Measurements from ENCODE around the gene CHN2.

Gene CHN2

GRCh38 chr7:29229066-29229465 lies 34.5 kb downstream of the CHN2 start:
- no peak for DNase-seq

DNA sequence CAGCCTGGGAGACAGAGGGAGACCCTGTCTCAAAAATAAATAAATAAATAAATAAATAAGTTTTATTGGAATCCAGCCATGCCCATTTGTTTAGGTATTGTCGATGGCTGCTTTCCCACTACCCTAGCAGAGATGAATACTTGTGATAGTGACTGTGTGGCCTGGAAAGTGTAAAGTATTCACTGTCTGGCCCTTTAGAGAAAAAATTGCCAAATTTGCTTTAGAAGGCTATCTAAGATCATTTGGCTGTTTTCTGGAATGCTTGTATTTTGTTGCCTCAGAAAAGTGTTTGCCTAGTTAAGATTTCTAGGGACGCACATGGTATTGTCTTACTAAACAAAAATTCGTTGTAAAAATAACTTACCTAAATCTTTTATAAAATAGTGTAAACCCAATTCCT lies 35.4 kb downstream of the CHN2 start:
- DNase-seq, result no peak

DNA sequence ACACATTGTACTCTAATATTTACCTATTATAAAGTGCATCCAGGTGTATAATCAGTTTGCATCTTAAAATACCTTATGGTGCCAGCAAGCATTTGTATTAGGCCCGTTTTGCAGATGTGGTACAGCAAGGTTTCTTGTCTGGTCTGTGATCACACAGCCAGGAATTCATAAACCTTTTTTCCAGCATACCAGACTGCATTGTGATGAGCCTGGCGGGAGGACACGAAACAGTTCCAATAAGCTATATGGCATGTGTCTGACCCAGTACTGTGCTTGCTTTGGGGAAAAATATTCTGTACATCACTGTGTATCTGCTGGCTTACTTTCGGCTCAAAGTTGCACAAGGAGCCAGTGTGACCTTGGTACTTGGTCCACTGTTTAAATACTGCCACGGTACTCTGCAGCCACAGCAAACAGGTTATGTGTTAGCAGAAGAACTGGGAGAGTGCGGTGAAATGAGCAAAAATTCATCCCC lies 36.3 kb downstream of the CHN2 start:
- no peak for DNase-seq

DNA sequence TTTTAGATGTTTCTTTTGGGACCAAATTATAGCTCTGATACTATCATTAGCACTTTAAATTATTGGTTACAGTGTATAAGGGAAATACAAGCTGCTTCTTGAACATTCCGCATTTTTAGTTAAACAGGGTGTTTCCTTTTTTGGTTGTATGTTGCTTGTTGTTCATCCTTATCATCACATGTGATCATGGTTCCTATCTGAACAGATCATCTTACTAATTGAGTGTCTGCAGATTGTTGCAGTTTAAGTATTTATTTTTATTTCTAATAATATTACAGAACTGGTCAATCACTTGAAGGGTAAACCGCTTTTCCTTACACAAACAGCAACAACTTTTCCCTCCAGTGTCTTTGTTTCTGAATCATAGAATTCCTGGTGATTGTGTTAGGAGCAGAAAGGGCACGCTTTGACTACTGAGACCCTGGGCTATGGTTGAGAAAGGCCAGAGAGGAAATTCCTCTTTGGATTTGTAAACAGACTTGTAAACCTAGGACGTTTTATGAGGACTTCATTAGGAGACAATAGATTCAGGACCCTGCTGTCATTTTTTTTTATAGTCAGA lies 37.2 kb downstream of the CHN2 start:
- no peak for DNase-seq

- no peak for DNase-seq
Observed at GRCh38 chr7:29234438-29234837, 39.9 kb downstream of the CHN2 start.

- DNase-seq, result no peak
Observed at GRCh38 chr7:29236071-29236580, 41.6 kb downstream of the CHN2 start.

DNA sequence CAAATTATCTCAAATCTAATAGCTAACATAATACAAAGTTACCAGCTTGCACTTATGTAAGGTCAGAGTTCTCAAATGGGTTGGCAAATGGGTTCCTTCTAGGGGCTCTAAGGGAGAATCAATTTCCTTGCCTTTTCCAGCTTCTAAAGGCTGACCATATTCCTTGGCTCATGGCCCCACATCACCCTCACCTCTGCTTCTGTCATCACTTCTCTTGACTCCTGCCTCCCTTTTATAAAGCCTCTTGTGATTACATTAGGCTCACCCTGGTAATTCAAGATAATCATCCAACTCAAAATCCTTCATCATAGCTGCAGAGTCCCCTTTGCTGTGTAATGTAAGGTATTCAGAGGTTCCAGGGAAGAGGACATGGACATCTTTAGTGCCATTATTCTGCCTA lies 42.1 kb downstream of the CHN2 start:
- no peak for DNase-seq

DNA sequence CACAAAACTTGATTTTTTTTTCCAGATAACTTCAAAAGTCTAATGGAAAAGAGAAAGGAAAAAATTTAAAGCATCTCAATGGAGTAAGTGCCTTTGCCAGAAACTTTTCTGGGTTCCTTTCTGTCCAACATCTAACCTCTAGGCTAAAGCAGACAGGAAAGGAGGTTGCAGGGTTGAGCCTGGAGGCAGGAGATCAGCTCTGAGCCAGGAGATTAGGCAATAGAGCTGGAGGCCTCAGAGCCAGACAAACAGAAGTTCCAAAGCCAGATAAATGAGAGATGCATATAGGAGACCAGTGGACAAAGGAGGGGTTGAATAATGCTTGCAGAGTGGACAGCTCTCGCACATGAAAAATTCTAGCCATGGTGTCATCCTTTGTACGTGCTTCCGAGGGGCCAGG lies 42.9 kb downstream of the CHN2 start:
- peak; percentile 15 to 43 for DNase-seq

DNA sequence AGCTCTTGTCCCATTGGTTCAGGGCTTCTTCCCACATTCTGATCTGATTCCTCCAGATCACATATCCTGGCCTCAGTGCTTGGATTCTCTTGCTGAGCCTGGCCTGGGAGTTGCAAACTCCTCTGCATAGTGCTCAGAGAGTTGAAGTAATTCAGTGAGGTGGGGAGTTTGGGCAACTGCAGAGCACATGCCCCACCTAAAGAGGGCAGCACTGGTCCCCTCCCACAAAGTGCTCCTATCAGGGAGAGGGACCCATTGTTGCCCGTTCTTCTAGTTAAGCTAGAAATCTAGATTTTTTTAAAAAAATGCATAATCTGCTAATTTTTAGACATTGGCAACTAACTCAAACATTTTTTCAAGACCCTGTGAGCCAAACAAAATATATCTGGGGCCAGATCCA lies 45.1 kb downstream of the CHN2 start:
- peak; percentile 10 to 18 for DNase-seq

DNA sequence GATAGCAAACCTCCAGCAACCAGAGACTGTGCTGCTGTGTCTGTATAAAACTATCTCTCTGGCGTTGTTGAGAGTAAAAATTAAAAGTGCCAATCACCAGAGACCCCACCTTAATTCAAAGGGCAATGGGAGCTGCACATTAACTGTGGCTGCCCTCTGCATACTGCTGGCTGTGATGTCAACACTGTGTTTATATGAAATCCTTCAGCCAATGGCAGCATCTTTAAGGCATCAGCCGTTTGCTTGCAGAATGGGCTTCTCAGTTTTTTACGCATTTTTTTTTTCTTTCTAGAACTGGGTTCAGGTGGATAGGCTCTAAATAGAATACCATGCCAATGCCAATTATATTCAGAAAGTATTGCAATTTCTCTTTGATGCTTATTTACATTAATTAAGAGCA lies 47.7 kb downstream of the CHN2 start:
- no peak for DNase-seq

DNA sequence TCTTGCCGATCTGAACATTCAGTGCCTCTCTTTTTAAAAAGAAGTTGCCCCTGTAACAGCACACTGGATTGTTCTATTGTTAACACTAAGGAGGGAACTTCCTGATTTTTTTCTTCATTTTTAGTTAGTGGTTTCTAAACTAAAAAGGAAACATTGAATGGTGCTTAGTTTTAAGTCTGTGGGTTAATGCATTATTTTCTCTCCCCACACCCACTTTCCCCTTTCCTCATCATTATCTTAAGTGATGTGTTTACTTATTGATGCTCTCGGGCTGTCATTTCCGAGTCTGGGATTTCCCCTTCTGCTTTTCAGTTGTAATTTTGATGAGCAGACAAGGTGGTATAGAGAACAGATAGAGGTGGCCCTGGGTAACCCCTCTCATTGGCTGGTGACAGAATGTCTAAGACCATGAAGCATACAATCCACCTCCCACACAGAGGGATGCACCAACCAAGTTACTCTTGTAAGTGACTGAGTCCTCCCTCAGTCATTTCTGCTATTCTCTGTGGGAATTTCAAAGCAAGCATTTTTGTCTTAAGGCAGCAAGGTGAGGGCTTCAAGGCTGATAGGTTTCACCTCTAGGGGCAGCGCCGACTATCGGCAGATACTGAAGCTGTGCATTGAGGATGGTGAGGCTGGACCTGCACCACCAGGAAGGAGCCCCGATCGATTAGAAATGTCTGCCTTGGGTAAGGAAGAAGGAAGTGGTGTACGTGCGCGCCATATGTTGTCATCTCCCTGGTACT lies 49.5 kb downstream of the CHN2 start:
- peak; percentile 22 for DNase-seq

GRCh38 chr7:29247224-29247962 lies 52.8 kb downstream of the CHN2 start:
- no peak for DNase-seq

- DNase-seq, result no peak
Observed at GRCh38 chr7:29247963-29248236, 53.3 kb downstream of the CHN2 start.

- peak in 1 of 2 experiments; percentile 25 for DNase-seq
Observed at GRCh38 chr7:29248713-29249382, 54.3 kb downstream of the CHN2 start.

DNA sequence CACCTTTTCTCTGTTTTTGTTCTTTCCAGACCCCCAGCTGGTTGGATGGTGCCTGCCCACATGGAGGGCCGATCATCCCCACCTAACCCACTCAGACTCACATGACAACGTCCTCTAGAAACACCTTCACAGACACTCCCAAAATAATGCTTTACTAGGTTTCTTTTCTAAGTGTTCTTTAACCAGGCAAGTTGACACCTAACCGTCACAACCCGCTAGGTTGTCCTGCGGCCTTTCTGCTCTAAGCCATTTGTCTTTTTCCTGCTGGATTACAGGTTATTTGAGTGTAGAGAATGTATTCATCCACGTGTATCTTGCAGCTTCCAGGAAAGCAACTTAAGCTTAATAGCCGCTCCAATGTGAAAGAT lies 54.8 kb downstream of the CHN2 start:
- DNase-seq, result no peak

GRCh38 chr7:29249860-29250259 lies 55.3 kb downstream of the CHN2 start:
- no peak for DNase-seq

DNA sequence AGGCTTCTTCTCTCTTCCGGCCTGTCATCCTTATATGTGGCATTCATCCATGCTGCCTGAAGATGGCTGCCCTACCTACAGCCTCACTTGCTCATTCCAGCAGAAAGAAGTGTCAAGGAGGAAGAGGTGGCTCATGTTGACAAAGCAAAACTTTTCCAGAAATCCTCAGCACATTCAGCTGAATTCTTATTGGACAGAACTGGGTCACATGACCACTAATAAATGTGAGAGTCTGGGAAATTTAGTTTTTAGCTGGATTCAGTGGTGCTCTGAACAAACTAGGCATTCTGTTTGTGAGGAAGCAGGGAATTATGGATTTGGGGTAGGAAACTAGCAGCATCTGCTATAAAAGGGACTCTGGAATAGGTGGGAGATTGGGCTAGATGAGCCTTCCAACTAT lies 58.6 kb downstream of the CHN2 start:
- DNase-seq, result no peak

DNA sequence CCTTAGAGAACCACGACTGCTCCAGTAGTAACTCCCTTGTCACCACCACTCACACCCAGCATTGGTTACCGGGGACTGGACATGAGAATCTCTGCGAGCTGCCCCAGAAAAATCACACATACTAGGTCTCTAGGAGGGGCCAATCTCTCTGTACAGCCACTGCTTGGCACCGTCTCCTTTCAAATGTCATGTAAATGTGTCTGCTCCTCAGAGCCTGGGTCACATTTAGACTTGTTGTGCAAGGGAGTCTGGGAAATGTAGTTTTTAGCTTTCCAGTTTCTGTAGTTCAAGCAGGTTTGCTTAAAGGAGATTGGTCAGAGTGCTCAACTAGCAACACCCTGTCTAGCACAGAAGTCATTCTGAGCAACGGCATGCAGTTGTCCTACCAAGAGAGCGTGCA lies 60.0 kb downstream of the CHN2 start:
- no peak for DNase-seq

DNA sequence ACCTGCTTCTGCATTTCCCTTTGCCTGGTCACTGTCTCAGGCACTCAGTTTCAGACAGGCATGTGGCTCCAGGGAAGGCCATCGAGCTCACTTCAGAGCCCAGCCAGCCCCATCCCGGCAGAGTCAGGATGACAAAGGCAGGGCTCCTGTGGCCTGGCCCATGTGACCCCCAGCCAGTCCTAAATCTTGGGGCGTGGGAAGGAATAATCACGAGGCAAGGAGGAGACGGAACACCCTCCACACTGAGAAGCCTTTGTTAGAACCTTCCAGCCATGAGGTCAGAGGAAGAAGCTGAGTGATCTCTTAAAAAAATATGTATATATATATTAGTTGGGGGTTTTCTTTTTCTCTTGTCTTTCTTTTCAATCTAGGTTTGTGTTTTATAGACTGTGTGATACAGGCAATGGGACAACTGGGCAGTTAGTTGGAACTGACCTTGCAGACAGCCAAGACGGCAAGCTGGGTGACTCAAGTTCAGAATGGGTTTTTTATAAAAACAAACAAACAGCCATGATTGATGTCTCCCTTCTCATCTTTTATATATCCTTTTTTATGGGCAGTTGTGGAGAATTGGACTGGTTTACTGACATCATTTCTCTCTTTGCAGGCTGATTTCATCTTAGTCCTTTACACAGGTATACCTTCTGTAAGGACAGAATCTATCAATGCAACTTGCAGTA lies 60.8 kb downstream of the CHN2 start:
- no peak for DNase-seq

- DNase-seq, result no peak
Observed at GRCh38 chr7:29255906-29256692, 61.5 kb downstream of the CHN2 start.

DNA sequence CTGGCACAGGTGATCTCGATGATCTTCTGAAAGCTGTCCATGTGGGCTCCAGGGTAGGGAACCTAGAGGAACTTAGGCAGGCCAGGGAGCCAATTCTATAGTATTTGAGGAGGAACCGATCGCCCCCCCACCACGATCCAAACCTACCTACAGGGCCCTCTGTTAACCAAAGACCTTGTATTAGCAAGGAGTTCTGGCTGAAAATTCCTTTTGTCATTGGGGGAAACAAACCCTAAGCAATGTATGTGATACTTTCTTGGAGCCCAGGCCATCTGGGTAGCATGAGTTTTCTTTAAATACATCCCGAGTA lies 62.1 kb downstream of the CHN2 start:
- no peak for DNase-seq

DNA sequence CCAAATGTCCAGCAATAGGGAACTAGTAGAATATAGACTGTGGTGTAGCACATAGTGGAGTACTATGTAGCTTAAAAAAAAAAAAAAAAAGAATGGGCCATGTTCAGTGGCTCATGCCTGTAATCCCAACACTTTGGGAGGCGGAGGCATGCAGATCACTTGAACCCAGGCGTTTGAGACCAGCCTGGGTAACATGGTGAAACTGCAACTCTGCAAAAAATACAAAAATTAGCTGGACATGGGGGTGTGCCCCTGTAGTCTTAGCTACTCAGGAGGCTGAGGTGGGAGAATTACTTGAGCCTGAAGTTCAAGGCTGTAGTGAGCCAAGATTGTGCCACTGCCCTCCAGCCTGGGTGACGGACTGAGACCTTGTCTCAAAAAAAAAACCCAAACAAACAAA lies 64.4 kb downstream of the CHN2 start:
- no peak for DNase-seq

All from AML-193 (cell line).